Stimulated activated CD4-positive, alpha-beta T cell treated with anti-CD3 and anti-CD28 coated beads, TNF-alpha, amount 100 ng/mL, for 48 hours (primary cell): ENCODE results near the gene ARL8B.
A peak's percentile ranks its signal among the peaks of the same experiment; 100 is the strongest.

Experiments
- DNase-seq, 3 donors: peaks; one replicate each; pipeline ENCODE4 v3.0.0-alpha.2; 2020; ENCODE audit warnings: low read depth in 3 of 3

Gene ARL8B

DNA sequence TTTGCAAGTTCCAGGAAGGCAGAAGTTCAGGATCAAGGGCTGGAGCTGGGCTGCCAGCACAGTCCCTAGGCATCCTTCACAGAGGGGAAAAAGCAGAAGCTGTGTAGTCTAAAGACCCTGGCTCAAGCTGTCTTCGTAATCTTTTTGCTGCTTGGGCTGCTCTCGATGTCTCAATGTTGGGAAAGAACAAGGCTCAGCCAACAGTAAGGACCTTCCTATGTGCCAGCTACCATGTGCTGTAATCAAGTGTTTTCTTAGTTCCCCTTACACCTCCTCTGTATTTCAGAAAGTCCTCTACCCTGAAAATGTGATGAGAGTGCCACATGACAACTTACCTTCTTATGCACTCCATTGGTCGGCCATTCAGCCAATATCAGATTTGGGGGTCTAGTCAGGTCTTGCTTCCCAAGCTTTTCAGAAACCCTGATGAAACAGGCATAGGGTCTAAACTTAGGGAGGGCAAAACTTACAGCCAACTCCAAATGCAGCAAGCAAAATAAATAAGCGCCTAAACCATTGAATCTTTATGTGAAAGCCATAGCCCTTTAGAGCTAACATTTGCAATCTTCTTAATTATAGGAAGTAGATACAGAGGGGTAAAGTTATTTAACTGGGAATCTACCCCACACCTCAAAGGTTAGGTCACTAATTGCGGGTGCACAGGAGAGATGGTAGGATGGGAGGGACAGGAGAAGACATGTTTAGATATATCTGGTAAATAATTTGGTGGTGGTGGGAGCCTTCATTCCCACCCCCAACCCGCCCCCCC lies 64.2 kb downstream of the ARL8B start:
- no peak for DNase-seq

DNA sequence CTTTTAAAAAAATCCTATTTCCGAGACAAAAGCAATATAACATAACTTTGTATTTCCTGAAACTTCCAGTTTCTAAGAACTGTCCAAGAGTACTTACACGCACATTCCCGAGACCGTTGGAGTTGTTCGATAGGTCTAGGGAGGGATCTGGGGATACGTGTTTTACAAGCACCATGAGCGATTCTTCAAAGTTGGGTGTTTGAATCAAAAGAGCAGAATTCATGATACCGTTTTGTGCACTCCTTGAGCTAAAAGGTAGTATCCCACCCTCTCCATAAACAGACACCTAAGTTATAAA lies 64.7 kb downstream of the ARL8B start:
- DNase-seq: no peak

DNA sequence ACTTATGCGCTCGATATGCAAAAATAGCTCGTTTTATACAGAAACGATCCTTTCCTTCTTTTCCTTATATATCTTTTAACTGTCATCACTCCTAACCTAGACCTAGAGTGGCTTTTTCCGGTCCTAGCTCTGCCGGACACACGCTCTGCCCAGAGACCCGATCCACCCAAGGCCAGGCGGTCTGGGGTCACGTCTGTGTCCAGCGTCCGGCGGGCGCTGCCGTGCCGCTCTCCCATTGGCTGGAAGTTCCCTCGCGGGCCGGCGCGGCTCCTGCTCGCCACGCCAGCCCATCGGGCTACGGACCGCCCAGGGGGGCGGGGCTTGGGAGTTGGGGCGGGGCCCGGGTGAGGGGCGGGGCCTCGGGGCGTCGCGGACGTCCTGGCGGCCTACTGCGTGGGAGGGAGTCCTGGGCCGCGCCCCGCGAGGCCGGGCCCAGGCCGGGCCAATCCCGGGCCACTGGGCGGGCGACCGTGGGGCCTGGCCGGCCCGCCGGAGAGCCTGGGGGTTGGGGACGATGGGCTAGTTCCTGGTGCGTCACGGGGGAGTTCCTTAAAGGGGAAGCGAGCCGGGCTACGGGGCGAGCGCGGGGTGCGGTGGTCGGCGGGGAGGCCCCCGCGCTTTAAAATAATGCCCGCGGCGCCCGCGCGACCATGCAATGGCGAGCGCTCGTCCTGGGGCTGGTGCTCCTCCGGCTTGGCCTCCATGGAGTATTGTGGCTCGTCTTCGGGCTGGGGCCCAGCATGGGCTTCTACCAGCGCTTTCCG lies 65.2 kb downstream of the ARL8B start, which contains the start of gene EDEM1:
EDEM1 (plus strand) TSS at position 552 of the 764 bp plus-strand sequence; CDS start at position 651, 99 bp downstream.
- peak; percentile 92 to 95 (median 94) for DNase-seq

DNA sequence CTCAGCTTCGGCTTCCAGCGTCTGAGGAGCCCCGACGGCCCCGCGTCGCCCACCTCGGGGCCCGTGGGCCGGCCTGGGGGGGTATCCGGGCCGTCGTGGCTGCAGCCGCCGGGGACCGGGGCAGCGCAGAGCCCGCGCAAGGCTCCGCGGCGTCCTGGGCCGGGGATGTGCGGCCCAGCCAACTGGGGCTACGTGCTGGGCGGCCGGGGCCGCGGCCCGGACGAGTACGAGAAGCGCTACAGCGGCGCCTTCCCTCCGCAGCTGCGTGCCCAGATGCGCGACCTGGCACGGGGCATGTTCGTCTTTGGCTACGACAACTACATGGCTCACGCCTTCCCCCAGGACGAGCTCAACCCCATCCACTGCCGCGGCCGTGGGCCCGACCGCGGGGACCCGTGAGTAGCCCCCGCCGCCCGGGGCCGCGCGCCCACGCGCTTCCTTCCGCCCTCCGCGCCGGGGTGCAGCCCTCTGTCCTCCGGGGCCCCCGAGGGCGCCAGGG lies 65.9 kb downstream of the ARL8B start:
- peak in 1 of 3 donors; percentile 27 for DNase-seq

DNA sequence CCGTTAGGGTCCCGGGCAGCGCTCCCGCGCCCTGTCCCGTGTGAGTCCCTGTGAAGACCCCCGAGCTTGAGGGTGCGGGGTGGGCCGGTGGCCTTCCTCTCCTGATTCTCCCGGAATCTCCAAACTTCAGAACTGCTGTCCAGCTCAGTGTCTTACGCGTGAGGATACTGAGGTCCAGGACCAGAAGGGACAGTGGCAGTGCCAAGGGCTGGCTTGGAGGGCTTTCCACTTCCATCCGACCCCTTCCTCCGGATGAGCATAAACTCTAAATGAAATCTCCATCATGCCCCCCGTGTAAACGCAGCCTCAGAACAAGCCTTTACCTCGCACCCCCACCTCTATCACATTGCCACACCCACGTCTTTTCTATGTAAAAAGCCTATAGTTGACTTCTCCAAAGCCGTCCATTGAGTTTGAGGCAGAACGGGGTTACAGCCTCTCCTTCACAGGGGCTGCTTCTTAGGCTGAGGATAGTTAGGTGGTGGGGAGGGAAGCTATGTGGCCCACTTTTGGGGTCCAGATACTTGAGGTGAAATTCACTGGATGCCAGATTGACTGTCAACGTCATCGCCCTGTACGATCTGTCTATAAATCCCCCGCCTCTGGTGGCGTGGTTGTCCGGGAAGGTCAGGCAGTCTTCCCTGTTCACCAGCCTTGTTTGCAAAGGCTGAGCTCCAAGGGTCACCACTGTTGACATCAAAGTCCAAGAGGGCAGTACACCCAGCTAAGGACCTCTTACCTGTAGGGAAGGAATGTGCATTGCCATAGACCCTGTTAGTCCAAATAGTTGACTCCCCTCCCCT lies 66.5 kb downstream of the ARL8B start:
- DNase-seq: peak in 1 of 3 donors; percentile 42

DNA sequence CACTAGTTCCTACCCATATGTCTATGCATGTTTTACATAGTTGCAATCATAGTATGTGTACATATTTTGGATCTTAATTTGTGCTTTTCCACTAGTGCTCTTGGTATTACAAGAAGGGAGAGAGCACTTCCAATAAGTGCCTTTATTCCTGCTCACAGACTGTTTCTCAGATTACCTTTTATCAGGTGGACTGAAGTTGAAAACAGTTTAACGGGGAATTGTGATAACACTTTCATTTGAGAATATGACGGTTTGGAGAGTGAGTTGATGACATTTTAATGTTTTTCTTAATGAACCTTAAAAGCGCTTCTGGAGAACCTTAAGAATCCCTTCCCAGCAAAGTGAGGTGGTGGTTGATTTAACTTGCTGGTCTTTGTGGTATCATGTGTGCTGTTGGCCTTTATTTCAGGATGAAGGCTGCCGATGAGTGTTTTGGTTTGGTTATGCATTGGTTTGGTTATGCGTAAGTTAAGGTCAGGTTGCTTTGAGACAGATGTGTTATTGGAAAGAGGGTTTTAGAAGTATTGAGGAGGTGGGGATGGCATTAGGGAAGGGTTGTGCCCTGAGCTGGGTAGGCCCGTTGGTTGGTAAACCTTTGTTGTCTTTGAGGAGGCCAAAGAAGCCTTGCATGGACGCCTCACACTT lies 68.2 kb downstream of the ARL8B start:
- DNase-seq: peak in 1 of 3 donors; percentile 15

DNA sequence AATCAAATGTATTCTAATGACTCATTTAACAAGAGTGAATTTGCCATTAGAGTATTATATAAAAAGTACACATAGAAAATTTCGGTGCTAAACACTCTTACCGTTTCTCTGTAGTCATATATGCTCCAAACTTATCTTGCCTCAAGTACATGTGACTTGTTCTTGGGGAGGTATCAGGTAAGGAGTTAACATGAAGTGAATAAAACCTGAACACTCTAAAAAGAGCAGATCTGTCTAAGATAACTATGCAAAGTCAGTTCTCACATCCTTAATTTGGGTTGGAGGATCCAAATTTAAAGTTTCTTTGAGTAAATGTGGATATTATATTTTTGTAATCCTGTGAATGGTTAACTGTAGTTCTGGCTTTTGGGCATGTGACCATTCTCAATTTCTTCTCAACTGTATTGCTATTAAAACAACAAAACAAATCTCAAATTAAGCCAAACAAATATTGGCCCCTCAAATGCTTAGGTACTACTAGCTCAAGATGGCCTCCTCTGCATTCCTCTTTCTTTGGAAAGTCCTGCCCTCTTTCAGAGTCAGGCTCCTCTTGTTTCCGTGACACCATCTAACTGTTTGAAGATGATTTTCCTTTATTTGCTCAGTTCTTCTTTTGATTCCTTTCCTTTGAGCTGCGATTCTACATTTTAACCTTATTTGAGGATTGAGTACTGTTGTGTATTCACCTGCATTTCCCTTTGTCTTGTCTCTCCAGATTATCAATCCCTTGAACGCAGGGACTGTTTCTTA lies 69.6 kb downstream of the ARL8B start:
- DNase-seq: no peak

DNA sequence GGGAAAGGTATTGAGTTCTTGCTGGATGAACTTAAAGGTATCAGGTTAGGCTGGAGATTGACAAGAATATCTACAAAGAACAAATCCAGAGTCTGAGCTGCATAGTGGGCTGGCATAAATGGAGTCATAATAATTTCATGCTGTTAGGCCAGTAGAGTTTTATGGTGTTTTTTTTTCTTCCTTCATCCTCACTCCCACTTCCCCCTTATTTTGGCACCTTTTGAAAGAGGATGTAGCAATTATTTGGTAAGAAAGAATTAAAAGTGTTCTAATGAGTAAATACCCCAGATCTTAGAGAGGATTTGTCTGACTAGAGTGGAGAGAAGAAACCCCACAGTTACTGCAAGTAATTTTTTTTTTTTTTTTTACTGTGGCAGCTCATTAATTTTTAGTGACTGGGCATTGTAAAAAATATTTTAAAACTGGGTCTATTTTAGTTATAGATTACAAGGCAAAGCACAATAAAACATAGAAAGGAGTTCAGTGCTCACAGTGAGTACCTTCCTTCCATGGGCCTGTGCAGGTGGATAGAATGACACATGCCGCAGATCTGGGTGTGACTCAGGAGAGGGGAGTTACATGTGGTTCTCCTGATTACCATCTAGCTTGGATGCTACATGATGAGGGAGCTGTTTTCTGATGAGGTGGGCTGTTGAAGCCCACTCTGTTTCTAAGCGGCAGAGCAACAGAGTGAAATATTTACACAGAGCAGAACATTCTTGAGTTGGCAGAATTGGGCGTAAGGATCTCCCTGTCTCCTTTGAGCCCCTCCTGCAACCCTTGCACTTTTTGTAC lies 70.7 kb downstream of the ARL8B start:
- DNase-seq: peak in 1 of 3 donors; percentile 48

DNA sequence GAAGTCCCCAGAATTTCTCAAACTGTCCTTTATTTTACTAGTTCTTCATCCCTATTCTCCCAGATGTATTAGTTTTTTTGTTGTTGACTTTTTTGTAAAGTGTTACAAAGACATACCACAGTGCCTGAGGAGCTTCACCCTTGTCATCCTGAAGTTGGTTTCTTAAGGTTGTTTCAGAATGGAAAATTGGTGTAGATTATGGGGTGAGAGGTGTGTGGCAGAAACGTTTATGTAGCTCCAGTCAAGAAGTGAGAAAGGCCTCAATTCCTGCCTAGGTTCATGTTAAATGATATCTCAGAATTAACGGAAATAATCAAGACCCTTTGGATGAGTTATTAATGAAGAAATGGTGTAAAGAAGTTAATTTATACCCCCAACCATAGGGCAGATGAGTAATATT lies 72.2 kb downstream of the ARL8B start:
- no peak for DNase-seq

DNA sequence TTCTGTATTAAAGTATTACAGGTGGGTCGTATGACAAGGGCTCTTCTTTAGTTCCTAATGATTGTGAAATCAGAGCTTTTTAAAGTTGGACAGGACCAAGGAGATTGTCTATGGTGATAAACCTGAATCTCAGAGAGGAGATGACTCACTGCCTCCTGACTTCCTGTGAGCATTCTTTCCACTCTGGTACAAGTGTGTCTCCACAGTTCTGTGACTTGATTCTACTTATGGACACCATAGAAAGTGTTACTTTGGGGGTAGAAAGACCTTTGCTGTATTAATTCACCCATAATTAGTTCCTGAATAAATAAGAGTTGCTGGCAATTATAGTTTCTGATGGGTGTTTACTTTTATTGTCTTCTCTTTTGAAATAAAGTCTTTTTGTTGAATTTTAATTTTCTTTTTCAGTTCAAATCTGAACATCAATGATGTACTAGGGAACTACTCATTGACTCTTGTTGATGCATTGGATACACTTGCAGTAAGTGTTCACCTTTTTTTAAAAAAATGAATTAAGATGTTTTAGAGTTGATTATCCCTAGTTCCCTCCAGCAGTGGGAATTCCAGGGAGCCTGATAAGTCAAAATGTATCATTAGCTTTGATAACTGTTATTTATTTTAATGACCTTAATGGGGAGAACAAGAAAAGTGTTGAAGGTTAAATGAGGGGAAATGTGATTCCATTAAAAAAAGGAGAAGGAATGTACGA lies 72.9 kb downstream of the ARL8B start:
- no peak for DNase-seq

DNA sequence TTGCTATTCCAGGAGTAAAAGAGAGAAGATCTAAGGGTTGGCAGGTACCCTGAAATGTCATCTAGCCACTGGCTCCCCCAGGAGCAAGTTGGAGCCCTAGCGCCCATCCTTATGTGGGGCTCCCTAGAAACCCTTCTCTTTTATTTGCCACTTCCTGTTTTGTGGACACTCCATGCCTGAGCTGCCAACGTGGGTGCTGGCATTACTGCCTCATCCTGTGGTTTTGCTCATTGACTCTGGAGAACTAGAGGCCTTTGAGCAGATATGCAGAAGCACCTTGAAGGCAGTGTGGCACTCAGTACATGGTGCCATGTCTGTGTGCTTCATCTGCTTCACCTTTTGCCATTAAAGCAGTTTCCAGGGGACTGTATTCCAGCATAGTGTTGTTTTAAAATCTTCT lies 73.5 kb downstream of the ARL8B start:
- DNase-seq: peak in 1 of 3 donors; percentile 42

DNA sequence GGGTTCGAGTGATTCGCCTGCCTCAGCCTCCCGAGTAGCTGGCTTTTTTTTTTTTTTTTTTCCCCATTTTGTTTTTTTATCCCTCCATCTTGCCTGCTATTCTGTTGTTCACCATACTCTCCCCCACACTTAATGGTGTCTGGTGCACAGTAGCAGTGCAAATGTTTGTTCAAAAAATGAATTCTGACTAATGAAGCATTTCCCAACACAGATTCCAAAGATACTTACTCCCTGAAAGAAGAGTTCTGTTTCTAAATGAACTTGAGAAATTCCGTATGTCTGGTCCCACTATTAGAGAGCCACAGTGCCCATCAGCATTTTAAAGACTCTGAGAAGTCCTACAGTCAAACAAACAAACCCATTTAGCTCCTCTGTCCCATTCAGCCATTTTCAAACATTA lies 74.9 kb downstream of the ARL8B start:
- no peak for DNase-seq

DNA sequence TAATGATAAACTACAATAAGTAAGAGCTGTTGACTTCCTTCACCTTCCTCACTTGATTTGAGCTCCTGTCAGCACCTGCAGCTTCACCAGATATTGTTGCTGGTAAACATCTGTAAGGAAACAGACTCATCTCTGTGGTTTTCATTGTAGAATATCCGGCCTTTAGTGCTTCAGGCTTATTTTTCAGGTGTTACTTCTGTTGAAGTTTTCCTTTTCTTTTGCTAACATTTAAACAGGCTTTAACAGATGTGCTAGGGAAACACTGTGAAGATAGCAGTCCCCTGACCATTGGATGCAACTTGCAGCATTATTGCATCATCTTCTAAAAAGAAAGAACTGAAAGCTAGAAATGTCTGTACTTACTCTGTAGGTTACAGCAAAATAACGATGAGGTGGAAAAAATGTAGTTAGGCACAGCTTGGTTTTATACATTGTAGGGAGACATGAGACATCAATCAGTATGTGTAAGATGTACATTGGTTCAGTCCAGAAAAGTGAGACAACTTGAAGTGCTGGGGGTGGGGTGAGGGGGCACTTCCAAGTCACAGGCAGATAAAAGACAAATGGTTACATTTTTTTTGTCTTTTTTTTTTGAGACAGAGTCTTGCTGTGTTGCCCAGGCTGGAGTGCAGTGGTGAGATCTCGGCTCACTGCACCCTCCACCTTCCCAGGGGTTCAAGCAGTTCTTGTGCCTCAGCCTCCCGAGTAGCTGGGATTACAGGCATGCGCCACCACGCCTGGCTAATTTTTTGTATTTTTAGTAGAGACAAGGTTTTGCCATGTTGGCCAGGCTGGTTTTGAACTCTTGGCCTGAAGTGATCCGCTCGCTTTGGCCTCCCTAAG lies 75.6 kb downstream of the ARL8B start:
- no peak for DNase-seq

DNA sequence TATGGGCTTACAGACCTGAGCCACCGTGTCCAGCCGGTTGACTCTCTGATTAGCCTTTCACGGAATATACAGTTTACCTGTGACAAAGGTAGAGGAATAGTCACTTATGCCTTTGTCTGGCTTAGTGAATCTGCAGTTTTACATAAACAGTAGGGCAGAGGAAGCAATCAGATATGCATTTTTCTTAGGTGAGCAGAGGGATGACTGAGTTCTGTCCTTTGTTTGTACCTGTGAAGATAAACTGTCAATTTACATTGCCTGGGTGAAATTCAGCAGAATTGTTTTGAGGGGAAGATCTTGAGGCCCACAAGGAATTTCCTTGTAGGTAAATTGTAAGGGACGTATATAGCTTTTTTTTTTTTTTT lies 76.2 kb downstream of the ARL8B start:
- DNase-seq: no peak

DNA sequence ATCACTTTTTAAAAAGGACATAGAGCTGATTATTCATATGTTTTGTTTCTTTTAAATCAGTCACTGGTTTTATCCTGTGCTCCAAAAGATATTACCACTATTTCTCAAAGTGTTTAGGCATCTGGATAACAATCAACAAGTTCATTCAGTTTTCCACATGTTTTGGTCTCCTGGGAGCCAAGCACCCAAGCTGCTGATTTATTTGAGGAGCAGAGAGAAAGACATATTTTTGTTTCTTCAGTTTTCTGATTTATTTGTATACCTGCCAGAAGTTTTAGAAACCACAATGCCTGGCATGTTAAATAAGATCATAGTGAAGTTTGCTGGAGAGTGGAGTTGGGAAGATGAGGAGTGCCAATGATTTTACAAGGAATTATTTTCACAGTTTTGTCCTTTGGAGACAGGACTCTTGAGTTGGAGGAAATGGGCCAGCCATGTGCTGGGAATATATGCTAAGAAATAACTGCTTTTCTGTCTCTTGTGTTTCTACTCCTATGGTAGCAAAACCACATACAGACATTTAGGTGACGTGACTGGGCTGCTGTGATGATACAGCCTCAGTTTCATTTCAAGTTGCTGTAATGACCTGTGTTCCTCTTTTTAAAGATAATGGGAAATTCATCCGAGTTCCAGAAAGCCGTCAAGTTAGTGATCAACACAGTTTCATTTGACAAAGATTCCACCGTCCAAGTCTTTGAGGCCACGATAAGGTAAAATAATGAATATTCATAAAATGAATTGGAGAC lies 77.1 kb downstream of the ARL8B start:
- no peak for DNase-seq

DNA sequence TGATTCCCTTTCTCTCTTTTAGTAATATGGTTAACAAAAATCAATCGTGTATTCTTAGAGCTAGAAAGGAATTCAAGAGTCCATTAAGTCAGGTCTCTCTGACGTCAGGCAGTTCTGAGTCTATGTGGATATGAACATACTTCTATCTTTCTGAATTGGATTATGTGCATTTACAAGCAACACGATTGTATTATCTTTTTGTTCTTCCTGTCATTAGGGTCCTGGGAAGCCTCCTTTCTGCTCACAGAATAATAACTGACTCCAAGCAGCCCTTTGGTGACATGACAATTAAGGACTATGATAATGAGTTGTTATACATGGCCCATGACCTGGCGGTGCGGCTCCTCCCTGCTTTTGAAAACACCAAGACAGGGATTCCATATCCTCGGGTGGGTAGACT lies 79.4 kb downstream of the ARL8B start:
- no peak for DNase-seq

DNA sequence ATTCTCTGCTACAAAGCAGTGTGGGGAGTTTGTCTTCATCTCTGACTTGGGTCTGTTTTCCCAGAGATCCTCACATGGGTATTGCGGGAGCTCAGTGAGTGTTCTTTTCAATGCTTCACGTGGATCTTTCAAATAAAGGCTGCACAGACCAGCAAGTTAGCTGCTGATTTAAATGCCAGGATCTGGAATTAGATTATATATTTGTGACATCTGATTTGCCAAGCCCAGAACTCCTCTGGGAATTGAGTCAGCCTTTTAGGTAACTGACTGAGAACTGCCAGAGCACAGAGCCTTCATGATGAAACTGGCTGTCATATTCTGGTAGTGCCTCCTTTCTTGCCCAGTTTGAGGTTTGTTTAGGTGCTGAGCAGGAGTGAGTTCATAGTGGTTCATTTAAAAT lies 80.1 kb downstream of the ARL8B start:
- DNase-seq: no peak
